Measurements from ENCODE around the gene SOCS1.

Gene SOCS1

GRCh38 chr16:11272921-11273720, 17.1 kb upstream of the SOCS1 start, which contains the start of gene PRM3:
Gene PRM3 (minus strand): TSS chr16:11273629. CDS start chr16:11273595, 34 bp downstream.
- Histone ChIP-seq H3K9me3 (ENCODE audit: control insufficient read depth, insufficient read depth, low read length) (no peaks in the 10 kb centered on the region), H3K36me3 (ENCODE audit: control insufficient read depth, low read length) (no peaks in the 10 kb centered on the region), H3F3A (ENCODE audit: control insufficient read depth, insufficient read depth) (no peaks in the 10 kb centered on the region), H4K20me1 (ENCODE audit: control insufficient read depth, insufficient read depth, low read depth, low read length) (no peaks in the 10 kb centered on the region), H3K79me2 (ENCODE audit: control insufficient read depth, low read length) (no peaks in the 10 kb centered on the region), H3K9me2 (replicated peaks; ENCODE audit: control insufficient read depth, low read length) (no peaks in the 10 kb centered on the region), H3K27ac (ENCODE audit: low read depth, low read length) (no peak within 1 kb of the TSS), H3K27me3 (ENCODE audit: control insufficient read depth, low read length) (no peaks in the 10 kb centered on the region), H3K4me1 (ENCODE audit: control insufficient read depth, low read length) (no peaks in the 10 kb centered on the region), H3K4me3 (ENCODE audit: low read length) (no peak within 1 kb of the TSS), H3K4me2 (ENCODE audit: low read length) (no peak within 1 kb of the TSS)
- TF ChIP-seq EZH2phosphoT487 (IDR thresholded peaks at IDR 0.05; ENCODE audit: borderline replicate concordance, low read length) = no peak
- TF ChIP-seq CTCF (IDR thresholded peaks at IDR 0.05; ENCODE audit: low read depth, low read length, poor library complexity, severe bottlenecking) = no peak

GRCh38 chr16:11272484-11272883, 16.5 kb upstream of the SOCS1 start:
- Histone ChIP-seq H3K36me3 (ENCODE audit: control insufficient read depth, low read length) (no peaks in the 10 kb centered on the region), H4K20me1 (ENCODE audit: control insufficient read depth, insufficient read depth, low read depth, low read length) (no peaks in the 10 kb centered on the region), H3K9me3 (ENCODE audit: control insufficient read depth, insufficient read depth, low read length) (no peaks in the 10 kb centered on the region), H3F3A (ENCODE audit: control insufficient read depth, insufficient read depth) (no peaks in the 10 kb centered on the region), H3K9me2 (replicated peaks; ENCODE audit: control insufficient read depth, low read length) (no peaks in the 10 kb centered on the region), H3K4me2 (ENCODE audit: low read length) (no peak overlapping the region), H3K4me1 (ENCODE audit: control insufficient read depth, low read length) (no peaks in the 10 kb centered on the region), H3K27me3 (ENCODE audit: control insufficient read depth, low read length) (no peaks in the 10 kb centered on the region), H3K27ac (ENCODE audit: low read depth, low read length) (no peak overlapping the region), H3K4me3 (ENCODE audit: low read length) (no peak overlapping the region), H3K79me2 (ENCODE audit: control insufficient read depth, low read length) (no peaks in the 10 kb centered on the region)
- no peak for TF ChIP-seq CTCF (IDR thresholded peaks at IDR 0.05; ENCODE audit: low read depth, low read length, poor library complexity, severe bottlenecking)
- TF ChIP-seq EZH2phosphoT487 (IDR thresholded peaks at IDR 0.05; ENCODE audit: borderline replicate concordance, low read length) = no peak

- Histone ChIP-seq H3F3A (ENCODE audit: control insufficient read depth, insufficient read depth) (no peaks in the 10 kb centered on the region), H3K27ac (ENCODE audit: low read depth, low read length) (no peak overlapping the region), H3K9me3 (ENCODE audit: control insufficient read depth, insufficient read depth, low read length) (no peaks in the 10 kb centered on the region), H3K4me3 (ENCODE audit: low read length) (no peak overlapping the region), H3K9me2 (replicated peaks; ENCODE audit: control insufficient read depth, low read length) (no peaks in the 10 kb centered on the region), H3K27me3 (ENCODE audit: control insufficient read depth, low read length) (no peaks in the 10 kb centered on the region), H4K20me1 (ENCODE audit: control insufficient read depth, insufficient read depth, low read depth, low read length) (no peaks in the 10 kb centered on the region), H3K36me3 (ENCODE audit: control insufficient read depth, low read length) (no peaks in the 10 kb centered on the region), H3K4me2 (ENCODE audit: low read length) (no peak overlapping the region), H3K4me1 (ENCODE audit: control insufficient read depth, low read length) (no peaks in the 10 kb centered on the region), H3K79me2 (ENCODE audit: control insufficient read depth, low read length) (no peaks in the 10 kb centered on the region)
- no peak for TF ChIP-seq CTCF (IDR thresholded peaks at IDR 0.05; ENCODE audit: low read depth, low read length, poor library complexity, severe bottlenecking)
- no peak for TF ChIP-seq EZH2phosphoT487 (IDR thresholded peaks at IDR 0.05; ENCODE audit: borderline replicate concordance, low read length)
Measured at GRCh38 chr16:11271610-11272009, 15.6 kb upstream of the SOCS1 start.
